HL-60 (cell line): ENCODE measurements around the gene ACACA.

Source experiments
- GABPA ChIP-seq: IDR thresholded peaks from 2 replicates; pipeline ENCODE4 v1.6.1; 2012; ENCODE audit warnings: low read depth
- POLR2AphosphoS5 ChIP-seq: IDR thresholded peaks from 2 replicates; pipeline ENCODE4 v1.6.1; 2012; ENCODE audit warnings: low read depth
- SPI1 ChIP-seq: IDR thresholded peaks from 2 replicates; pipeline ENCODE4 v1.6.1; 2012; ENCODE audit warnings: low read depth, mild to moderate bottlenecking, borderline replicate concordance
- TF ChIP-seq, protein P1 (sequence below): IDR thresholded peaks from one replicate; pipeline ENCODE4 v1.5.1; 2011; ENCODE audit warnings: low read length, control low read depth, inconsistent platforms; ENCODE audit not compliant: insufficient read depth
- TF ChIP-seq, protein P2 (sequence below): IDR thresholded peaks from 2 replicates; pipeline ENCODE4 v1.6.1; 2012; ENCODE audit warnings: low read depth; ENCODE audit not compliant: insufficient replicate concordance

- TF ChIP-seq, protein P1, sequence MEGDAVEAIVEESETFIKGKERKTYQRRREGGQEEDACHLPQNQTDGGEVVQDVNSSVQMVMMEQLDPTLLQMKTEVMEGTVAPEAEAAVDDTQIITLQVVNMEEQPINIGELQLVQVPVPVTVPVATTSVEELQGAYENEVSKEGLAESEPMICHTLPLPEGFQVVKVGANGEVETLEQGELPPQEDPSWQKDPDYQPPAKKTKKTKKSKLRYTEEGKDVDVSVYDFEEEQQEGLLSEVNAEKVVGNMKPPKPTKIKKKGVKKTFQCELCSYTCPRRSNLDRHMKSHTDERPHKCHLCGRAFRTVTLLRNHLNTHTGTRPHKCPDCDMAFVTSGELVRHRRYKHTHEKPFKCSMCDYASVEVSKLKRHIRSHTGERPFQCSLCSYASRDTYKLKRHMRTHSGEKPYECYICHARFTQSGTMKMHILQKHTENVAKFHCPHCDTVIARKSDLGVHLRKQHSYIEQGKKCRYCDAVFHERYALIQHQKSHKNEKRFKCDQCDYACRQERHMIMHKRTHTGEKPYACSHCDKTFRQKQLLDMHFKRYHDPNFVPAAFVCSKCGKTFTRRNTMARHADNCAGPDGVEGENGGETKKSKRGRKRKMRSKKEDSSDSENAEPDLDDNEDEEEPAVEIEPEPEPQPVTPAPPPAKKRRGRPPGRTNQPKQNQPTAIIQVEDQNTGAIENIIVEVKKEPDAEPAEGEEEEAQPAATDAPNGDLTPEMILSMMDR: no peak
- TF ChIP-seq, protein P2, sequence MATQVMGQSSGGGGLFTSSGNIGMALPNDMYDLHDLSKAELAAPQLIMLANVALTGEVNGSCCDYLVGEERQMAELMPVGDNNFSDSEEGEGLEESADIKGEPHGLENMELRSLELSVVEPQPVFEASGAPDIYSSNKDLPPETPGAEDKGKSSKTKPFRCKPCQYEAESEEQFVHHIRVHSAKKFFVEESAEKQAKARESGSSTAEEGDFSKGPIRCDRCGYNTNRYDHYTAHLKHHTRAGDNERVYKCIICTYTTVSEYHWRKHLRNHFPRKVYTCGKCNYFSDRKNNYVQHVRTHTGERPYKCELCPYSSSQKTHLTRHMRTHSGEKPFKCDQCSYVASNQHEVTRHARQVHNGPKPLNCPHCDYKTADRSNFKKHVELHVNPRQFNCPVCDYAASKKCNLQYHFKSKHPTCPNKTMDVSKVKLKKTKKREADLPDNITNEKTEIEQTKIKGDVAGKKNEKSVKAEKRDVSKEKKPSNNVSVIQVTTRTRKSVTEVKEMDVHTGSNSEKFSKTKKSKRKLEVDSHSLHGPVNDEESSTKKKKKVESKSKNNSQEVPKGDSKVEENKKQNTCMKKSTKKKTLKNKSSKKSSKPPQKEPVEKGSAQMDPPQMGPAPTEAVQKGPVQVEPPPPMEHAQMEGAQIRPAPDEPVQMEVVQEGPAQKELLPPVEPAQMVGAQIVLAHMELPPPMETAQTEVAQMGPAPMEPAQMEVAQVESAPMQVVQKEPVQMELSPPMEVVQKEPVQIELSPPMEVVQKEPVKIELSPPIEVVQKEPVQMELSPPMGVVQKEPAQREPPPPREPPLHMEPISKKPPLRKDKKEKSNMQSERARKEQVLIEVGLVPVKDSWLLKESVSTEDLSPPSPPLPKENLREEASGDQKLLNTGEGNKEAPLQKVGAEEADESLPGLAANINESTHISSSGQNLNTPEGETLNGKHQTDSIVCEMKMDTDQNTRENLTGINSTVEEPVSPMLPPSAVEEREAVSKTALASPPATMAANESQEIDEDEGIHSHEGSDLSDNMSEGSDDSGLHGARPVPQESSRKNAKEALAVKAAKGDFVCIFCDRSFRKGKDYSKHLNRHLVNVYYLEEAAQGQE: no peak
- TF ChIP-seq POLR2AphosphoS5 (no peak), SPI1 (no peak), GABPA (no peak)
Observed at GRCh38 chr17:37322106-37322505, 84.5 kb downstream of the ACACA start.
